Measurements from ENCODE around the gene SMARCB1.

DNA sequence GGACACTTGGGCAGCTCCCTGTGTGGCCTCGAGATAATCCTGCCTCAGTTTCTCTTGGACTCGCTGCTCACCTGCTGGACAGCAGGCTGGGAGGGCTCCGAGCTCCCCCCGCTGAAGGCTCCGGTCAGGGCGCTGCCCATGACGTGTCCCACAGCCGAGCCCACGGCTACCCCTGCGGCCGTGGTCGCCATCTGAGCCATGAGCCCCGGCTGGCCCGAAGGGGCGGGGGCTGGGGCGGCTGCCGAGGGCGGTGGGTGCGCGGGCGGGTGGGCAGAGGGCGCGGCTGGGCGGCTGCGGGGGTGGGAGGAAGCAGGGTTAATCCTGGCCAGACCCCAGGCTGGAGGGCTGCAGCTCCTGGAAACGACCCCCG is 19.5 kb upstream of the SMARCB1 start:
- TF ChIP-seq, protein P1, sequence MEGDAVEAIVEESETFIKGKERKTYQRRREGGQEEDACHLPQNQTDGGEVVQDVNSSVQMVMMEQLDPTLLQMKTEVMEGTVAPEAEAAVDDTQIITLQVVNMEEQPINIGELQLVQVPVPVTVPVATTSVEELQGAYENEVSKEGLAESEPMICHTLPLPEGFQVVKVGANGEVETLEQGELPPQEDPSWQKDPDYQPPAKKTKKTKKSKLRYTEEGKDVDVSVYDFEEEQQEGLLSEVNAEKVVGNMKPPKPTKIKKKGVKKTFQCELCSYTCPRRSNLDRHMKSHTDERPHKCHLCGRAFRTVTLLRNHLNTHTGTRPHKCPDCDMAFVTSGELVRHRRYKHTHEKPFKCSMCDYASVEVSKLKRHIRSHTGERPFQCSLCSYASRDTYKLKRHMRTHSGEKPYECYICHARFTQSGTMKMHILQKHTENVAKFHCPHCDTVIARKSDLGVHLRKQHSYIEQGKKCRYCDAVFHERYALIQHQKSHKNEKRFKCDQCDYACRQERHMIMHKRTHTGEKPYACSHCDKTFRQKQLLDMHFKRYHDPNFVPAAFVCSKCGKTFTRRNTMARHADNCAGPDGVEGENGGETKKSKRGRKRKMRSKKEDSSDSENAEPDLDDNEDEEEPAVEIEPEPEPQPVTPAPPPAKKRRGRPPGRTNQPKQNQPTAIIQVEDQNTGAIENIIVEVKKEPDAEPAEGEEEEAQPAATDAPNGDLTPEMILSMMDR (IDR thresholded peaks at IDR 0.05; ENCODE audit: low read depth, low read length): no peak
- TF ChIP-seq POLR2A (IDR thresholded peaks at IDR 0.05; ENCODE audit: extremely low read depth, insufficient read length): no peak
- TF ChIP-seq, protein P2, sequence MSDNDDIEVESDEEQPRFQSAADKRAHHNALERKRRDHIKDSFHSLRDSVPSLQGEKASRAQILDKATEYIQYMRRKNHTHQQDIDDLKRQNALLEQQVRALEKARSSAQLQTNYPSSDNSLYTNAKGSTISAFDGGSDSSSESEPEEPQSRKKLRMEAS (IDR thresholded peaks at IDR 0.05; ENCODE audit: low read depth, low read length): no peak
- TF ChIP-seq MYC (IDR thresholded peaks at IDR 0.05; ENCODE audit: low read depth, low read length): no peak
